ENCODE data around the gene PEAK3. TPM values are rescaled to one million over a fixed set of nuclear protein-coding genes. Genes with fewer than 3 reads are reported as not detected.

Gene PEAK3
- polyA plus RNA-seq, 1 of the 3 experiments (the other 2 are of a cell fraction), result not detected

- TF ChIP-seq ZBTB33 (IDR thresholded peaks at IDR 0.05; ENCODE audit: borderline replicate concordance, low read depth), result peak; percentile 60; the same call in 1 of the 2 replicates
- no peak for TF ChIP-seq CTCF (IDR thresholded peaks at IDR 0.05)
- TF ChIP-seq SIN3A (IDR thresholded peaks at IDR 0.05; ENCODE audit: borderline replicate concordance, low read depth, low read length), result peak; percentile 72; the same call in 1 of the 2 replicates
- TF ChIP-seq TAF1 (IDR thresholded peaks at IDR 0.05; ENCODE audit: borderline replicate concordance, low read depth, low read length), result no peak
- TF ChIP-seq FOSL2 (IDR thresholded peaks at IDR 0.05; ENCODE audit: borderline replicate concordance, low read depth), result no peak
- TF ChIP-seq NFIC (IDR thresholded peaks at IDR 0.05; ENCODE audit: borderline replicate concordance), result peak; percentile 57
- TF ChIP-seq FOXJ3 (CRISPR knock-in tag; IDR thresholded peaks at IDR 0.05), result peak; percentile 90
- peak; percentile 80; the same call in 1 of the 2 replicates for TF ChIP-seq RXRA (IDR thresholded peaks at IDR 0.05; ENCODE audit: borderline replicate concordance, low read depth)
- no peak; the same call in 1 of the 2 replicates for TF ChIP-seq USF1 (IDR thresholded peaks at IDR 0.05; ENCODE audit: borderline replicate concordance, low read depth)
- peak; percentile 70 for TF ChIP-seq CHD2 (IDR thresholded peaks at IDR 0.05; ENCODE audit: low read length, partially characterized antibody)
- peak; percentile 30 to 86; a peak in 2 of 4 replicates for TF ChIP-seq EP300 (IDR thresholded peaks at IDR 0.05; ENCODE audit: borderline replicate concordance in 1 of 2, low read depth in 1 of 2, low read length in 1 of 2)
Measured at GRCh38 chr19:2294687-2295335, 12.8 kb upstream of the PEAK3 start (continued).

- H3K36me3 ChIP-seq (replicated peaks in 1 of 2; ENCODE audit: control insufficient read depth in 1 of 2, insufficient read depth in 2 of 2, low read length in 1 of 2), result no peaks in the 10 kb centered on the region
- H4K20me1 ChIP-seq (ENCODE audit: insufficient read depth), result peaks cover 16% of the 10 kb centered on the region; the same call in 1 of the 2 replicates
- H3K9me2 ChIP-seq, result no peaks in the 10 kb centered on the region
- no peak overlapping the region for H3K9ac ChIP-seq
- peak; percentile 84 for DNase-seq
- no peaks in the 10 kb centered on the region for H3K79me2 ChIP-seq (ENCODE audit: insufficient read depth)
- peak overlapping the region in 1 of 2 experiments; percentile 12; a peak in 2 of 4 replicates for H3K4me3 ChIP-seq (ENCODE audit: low read depth in 2 of 2, low read length in 1 of 2)
- peaks cover 25% of the 10 kb centered on the region for H3F3A ChIP-seq (replicated peaks; ENCODE audit: insufficient read depth)
- H3K9me3 ChIP-seq, result no peaks in the 10 kb centered on the region
- H3K27ac ChIP-seq (ENCODE audit: low read depth in 2 of 2, low read length in 1 of 2), result no peak overlapping the region
- H3K4me2 ChIP-seq, result peak overlapping the region; percentile 66; the same call in 1 of the 2 replicates
- TF ChIP-seq FOXJ3 (CRISPR knock-in tag; IDR thresholded peaks at IDR 0.05), result peak; percentile 55; the same call in 1 of the 2 replicates
- 0 out of 2 replicates have a peak, but pooled peaks have one; percentile 27 for TF ChIP-seq MAX (IDR thresholded peaks at IDR 0.05; ENCODE audit: low read depth)
- peak; percentile 38; the same call in 1 of the 2 replicates for TF ChIP-seq NRF1 (IDR thresholded peaks at IDR 0.05; ENCODE audit: low read depth, low read length)
- TF ChIP-seq MEF2A (IDR thresholded peaks at IDR 0.05; ENCODE audit: borderline replicate concordance, low read depth), result no peak
- peak; percentile 83 for TF ChIP-seq MXI1 (IDR thresholded peaks at IDR 0.05; ENCODE audit: low read depth, low read length)
- WGBS (ENCODE audit: low lambda C conversion rate), result 10% methylated on average over 2 of the region's 67 CpGs
- H2AFZ ChIP-seq (ENCODE audit: low read depth), result no peak overlapping the region
- H3K4me1 ChIP-seq (ENCODE audit: control insufficient read depth in 1 of 2, insufficient read depth in 2 of 2, low read depth in 1 of 2, low read length in 1 of 2), result peaks cover 4 to 26% of the 10 kb centered on the region in 2 experiments; a peak in 1 of 4 replicates
- POLR2A ChIA-PET, result interaction anchor here (0.8 to 1.0 kb wide), 3 partner anchors 9 to 21 kb away, joined by 3 to 4 read pairs (median 3); partner anchors contain the start of gene PEAK3
- peaks cover 37% of the 10 kb centered on the region for H3K27me3 ChIP-seq (ENCODE audit: insufficient read depth)
- CTCF ChIA-PET, result interaction anchor here (0.6 to 3.3 kb wide), 10 partner anchors 9 to 313 kb away, joined by 3 to 21 read pairs (median 6); partner anchors contain the start of gene LINGO3
Measured at GRCh38 chr19:2291185-2291751, 9.3 kb upstream of the PEAK3 start.

All from SK-N-SH (cell line).